C1 segment of cervical spinal cord (tissue), 14 donors: Measurements from ENCODE around the gene PKLR.

Source experiments
- DNase-seq, 14 donors: peaks; one replicate each; lab custom pipeline; 2025; lab: John Stamatoyannopoulos, UW

PKLR gene

GRCh38 chr1:155285063-155285462 is 16.2 kb downstream of the PKLR start:
- no peak for DNase-seq

- DNase-seq: no peak
These were observed 16.8 kb downstream of the PKLR start for GRCh38 chr1:155284476-155284875.

GRCh38 chr1:155282488-155283091 is 18.6 kb downstream of the PKLR start:
- no peak for DNase-seq

- DNase-seq: no peak
These were observed 22.0 kb downstream of the PKLR start for GRCh38 chr1:155279268-155279667.

GRCh38 chr1:155278689-155279160 is 22.5 kb downstream of the PKLR start:
- peak in 1 of 14 donors; percentile 8 for DNase-seq

GRCh38 chr1:155277902-155278688 is 23.1 kb downstream of the PKLR start:
- peak in 5 of 14 donors; percentile 19 to 75 (median 37) for DNase-seq

- DNase-seq: peak; percentile 42 to 94 (median 90)
These were observed 24.0 kb downstream of the PKLR start, which contains the start of gene HCN3 for GRCh38 chr1:155277070-155277901. Gene HCN3 (plus strand): TSS chr1:155277463. CDS start chr1:155277591, 128 bp downstream.

GRCh38 chr1:155273343-155274245 is 27.6 kb downstream of the PKLR start, which contains the start of gene CLK2:
Gene CLK2 (minus strand): TSS chr1:155273504. CDS start chr1:155270977, 2,527 bp downstream.
- DNase-seq: peak; percentile 41 to 94 (median 83)

- peak in 1 of 14 donors; percentile 69 for DNase-seq
These were observed 28.5 kb downstream of the PKLR start for GRCh38 chr1:155272466-155273342.

- no peak for DNase-seq
These were observed 31.9 kb downstream of the PKLR start for GRCh38 chr1:155269381-155269780.

GRCh38 chr1:155268630-155269029 is 32.6 kb downstream of the PKLR start:
- DNase-seq: no peak

GRCh38 chr1:155267373-155267772 is 33.9 kb downstream of the PKLR start:
- DNase-seq: no peak

- DNase-seq: no peak
These were observed 34.7 kb downstream of the PKLR start for GRCh38 chr1:155266553-155266952.

- DNase-seq: no peak
These were observed 38.2 kb downstream of the PKLR start for GRCh38 chr1:155263067-155263466.

GRCh38 chr1:155261852-155262673 is 39.2 kb downstream of the PKLR start, which contains the start of gene SCAMP3:
Gene SCAMP3 (minus strand): TSS chr1:155262360. CDS start chr1:155262151, 209 bp downstream.
- DNase-seq: peak; percentile 67 to 99 (median 95)

- no peak for DNase-seq
These were observed 39.8 kb downstream of the PKLR start for GRCh38 chr1:155261493-155261851.

GRCh38 chr1:155260276-155260675 is 41.0 kb downstream of the PKLR start:
- no peak for DNase-seq

GRCh38 chr1:155256058-155256852 is 45.0 kb downstream of the PKLR start:
- DNase-seq: peak in 1 of 14 donors; percentile 9
